Embryonic facial prominence (tissue), 1 donor: ENCODE measurements around the gene PAQR8.
"Not testable (repeated sequence)": the region's sequence is repeated elsewhere in the genome, so short reads cannot be mapped to it uniquely, and the experiment has no call there.

Experiments used
- DNase-seq: peaks from one replicate; pipeline ENCODE4 v3.0.0-alpha.2; 2016; ENCODE audit errors: extremely low spot score

The PAQR8 gene

GRCh38 chr6:52376763-52377162 is 14.8 kb downstream of the PAQR8 start:
- no peak for DNase-seq

DNA sequence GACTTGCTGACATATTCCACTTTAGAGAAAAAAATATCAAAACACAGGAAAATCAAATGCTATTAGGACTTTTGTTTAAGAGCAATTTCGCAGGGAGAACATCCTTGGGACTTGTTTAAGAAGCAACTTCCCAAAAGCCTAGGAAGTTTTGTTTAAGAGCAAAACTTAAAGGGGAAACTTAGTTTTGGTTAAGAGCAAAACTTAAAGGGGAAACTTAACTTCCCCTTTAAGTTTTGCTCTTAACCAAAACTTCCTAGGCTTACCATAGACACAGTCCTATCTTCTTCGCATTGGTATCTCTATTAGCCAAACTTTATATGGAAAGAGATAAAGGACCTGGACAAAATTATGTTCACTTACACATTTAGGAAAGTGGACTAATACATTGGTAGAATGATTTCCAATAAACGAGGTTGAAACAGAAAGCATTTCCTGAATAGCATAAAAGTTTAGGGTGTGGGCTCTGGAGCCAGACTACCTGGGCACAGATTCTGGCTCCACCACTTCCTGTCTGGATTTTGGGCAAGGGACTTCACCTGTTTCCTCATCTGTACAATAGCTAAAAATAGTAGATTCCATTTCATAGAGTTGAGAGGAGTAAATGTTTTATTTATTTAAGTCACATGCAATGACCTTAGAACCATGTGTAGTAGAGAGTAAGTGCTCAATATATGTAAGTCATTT is 15.7 kb downstream of the PAQR8 start:
- DNase-seq: no peak

DNA sequence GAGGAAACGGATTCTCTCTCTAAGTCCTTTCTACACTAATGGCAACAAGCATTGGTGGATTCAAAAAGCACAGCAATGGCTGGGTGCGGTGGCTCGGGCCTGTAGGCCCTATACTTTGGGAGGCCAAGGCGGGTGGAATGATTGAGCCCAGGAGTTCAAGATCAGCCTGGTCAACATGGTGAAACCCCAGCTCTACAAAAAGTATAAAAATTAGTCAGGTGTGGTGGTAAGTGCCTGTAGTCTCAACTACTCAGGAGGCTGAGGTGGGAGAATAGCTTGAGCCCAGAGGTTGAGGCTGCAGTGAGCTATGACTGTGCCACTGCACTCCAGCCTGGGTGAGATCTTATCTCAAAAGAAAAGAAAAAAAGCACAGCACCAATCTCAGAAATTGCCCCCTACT is 19.3 kb downstream of the PAQR8 start:
- no peak for DNase-seq

GRCh38 chr6:52384145-52384766 is 22.3 kb downstream of the PAQR8 start:
- DNase-seq: no peak

GRCh38 chr6:52385074-52385473 is 23.1 kb downstream of the PAQR8 start:
- DNase-seq: no peak

DNA sequence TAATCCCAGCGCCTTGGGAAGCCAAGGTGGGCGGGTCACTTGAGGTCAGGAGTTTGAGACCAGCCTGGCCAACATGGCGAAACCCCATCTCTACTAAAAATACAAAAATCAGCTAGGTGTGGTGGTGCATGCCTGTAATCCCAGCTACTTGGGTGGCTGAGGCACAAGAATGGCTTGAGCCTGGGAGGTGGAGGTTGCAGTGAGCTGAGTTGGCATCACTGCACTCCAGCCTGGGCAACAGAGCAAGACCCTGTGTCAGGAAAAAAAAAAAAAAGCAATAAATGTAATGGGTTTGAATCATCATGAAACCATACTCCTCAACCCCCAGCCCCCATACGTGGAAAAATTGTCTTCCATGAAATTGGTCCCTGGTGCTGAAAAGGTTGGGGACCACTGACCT is 26.2 kb downstream of the PAQR8 start:
- not testable (repeated sequence) for DNase-seq

GRCh38 chr6:52388790-52389189 is 26.8 kb downstream of the PAQR8 start:
- no peak for DNase-seq

- no peak for DNase-seq
These were observed 27.3 kb downstream of the PAQR8 start for GRCh38 chr6:52389264-52389625.

DNA sequence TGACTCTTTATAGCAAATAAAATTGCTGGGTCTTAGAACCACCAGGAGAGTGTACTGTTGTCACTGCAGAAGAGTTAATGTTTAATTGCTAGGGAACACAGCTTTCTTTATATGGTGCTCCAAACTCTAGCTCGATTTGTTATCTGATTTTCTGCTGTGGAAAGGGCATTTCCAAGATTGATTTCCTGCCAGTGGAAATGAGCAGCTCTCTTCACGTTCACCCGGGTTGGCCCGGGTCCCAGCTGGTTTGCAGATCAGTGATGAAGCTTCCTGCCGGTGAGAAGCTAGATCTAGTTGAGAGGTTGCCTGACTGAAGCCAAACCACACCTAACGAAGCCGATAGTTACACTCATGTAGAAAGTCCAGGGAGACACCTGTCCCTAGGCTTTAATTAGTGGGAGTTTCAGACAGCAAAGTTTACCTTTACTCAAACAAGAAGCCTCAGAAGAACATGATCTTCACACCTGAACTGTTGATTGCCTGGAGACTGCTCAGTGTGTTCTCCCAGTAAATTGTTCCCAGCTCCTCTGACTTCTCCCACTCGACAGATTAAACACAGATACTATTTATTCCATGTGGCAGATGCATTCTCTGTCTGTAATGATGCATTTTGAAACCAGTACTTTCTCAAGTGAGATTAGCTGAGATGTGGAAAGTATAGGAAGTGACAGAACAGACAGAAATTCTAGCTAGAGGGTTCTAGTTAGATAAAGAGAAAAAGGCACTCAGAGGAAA is 27.8 kb downstream of the PAQR8 start:
- no peak for DNase-seq

DNA sequence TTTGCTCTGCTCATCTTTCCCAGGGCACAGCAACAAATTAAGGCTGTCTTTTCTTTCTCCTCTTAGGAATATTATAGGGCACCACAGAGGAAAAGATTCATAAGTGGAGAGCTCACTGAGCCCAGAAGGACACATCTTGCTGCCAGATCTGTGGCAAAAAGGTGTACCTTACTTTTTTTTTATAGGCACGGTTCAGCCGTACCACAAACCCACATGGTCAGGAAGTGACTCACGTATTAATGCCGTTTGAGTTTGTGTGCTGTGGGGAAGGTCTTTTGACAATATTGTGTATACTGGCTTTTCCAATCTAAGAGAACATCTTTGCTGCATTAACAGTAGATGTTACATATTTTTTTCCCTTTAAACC is 28.4 kb downstream of the PAQR8 start:
- DNase-seq: no peak

GRCh38 chr6:52391599-52391998 is 29.6 kb downstream of the PAQR8 start:
- no peak for DNase-seq

- DNase-seq: no peak
These were observed 31.0 kb downstream of the PAQR8 start for GRCh38 chr6:52392944-52393343.

DNA sequence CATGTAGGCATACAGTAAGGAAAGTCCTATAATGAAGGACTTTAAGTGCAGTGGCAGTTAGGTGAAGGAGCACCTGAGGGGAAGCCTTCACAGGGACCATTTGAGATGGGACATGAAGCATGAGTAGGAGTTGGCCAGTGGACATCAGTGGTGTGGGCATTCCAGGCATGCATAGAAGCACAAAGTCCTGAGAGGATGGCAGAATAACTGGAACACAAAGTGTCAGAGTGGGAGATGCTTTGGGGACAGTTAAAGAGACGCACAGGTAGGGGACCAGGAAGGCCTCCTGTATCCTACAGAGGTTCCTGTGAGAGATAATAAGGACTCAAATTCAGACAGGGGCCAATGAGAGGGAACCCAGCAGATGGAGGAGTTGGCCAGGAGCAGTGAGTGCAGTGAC is 31.8 kb downstream of the PAQR8 start:
- DNase-seq: no peak

DNA sequence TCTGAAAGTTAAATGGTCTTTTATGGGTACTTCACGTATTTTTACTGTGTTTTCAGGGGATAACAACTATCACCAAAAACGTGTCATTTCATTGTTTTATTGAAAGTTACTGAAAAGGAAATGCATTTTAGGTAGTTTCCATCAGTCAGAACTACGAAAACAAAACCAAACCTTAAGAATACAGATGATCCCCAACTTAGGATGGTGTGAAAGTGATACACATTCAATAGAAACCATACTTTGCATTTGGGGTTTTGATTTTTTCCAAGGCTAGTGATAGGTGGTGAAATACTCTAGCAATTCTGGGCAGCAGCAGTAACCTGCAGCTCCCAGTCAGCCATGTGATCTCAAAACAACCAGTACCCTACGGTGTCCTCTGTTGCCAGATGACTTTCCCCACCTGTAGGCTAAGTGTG is 32.3 kb downstream of the PAQR8 start:
- no peak for DNase-seq

DNA sequence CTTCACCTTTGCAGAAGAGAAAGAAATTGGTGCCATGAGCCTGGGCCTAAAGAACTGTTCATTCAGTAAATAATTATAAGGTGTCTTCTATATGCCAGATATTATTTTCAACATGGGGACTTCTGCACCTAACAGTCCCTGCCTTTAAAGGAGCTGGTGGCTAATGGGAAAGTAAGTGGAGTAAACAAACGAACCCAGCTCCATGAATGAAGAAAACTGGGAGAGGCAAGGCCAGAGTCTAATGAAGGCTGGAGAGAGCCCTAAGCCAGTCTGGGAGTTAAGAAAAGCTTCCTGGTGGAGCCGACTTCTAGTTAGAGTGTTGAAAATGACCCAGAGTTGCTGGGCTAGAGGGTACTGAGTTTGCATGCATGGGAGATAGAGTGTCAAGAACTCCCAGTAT is 34.0 kb downstream of the PAQR8 start:
- no peak for DNase-seq

GRCh38 chr6:52399511-52400312 is 37.8 kb downstream of the PAQR8 start:
- no peak for DNase-seq

- no peak for DNase-seq
These were observed 38.5 kb downstream of the PAQR8 start for GRCh38 chr6:52400313-52401041.

DNA sequence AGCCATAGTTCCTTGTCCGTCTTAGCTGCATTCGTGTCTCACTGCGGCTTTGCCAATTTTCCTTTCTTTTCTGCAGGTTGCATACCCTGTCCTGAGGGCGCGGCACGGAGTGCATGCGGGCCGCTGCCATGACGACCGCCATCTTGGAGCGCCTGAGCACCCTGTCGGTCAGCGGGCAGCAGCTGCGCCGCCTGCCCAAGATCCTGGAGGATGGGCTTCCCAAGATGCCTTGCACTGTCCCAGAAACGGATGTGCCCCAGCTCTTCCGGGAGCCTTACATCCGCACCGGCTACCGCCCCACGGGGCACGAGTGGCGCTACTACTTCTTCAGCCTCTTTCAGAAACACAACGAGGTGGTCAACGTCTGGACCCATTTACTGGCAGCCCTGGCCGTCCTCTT is 41.1 kb downstream of the PAQR8 start:
- no peak for DNase-seq

DNA sequence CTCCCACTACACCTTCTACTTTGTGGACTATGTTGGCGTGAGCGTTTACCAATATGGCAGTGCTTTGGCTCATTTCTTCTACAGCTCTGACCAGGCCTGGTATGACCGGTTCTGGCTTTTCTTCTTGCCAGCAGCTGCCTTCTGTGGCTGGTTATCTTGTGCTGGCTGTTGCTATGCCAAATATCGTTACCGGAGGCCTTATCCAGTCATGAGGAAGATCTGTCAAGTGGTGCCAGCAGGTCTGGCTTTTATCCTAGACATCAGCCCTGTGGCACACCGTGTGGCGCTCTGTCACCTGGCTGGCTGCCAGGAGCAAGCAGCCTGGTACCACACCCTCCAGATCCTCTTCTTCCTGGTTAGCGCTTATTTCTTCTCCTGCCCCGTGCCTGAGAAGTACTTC is 41.7 kb downstream of the PAQR8 start:
- DNase-seq: no peak

- no peak for DNase-seq
These were observed 43.3 kb downstream of the PAQR8 start for GRCh38 chr6:52405243-52405642.

DNA sequence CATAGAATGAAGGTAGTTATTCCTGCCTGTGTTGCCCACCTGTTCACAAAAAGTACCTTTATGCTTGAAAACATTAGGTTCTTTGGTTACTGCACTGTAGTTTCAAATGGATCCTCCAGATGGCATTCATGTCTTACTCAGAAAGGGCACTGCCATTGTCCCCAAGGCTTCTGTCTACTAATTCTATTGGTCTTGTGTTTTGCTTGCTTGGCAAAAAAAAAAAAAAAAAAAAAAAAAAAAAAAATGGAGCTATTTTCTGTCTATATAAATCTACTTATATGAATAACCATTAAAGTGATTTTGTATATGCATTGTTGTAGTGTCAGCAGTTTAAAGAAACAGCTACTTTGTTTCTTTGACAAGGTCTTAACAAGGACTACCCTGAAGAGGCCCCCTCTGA is 45.5 kb downstream of the PAQR8 start:
- DNase-seq: no peak

- no peak for DNase-seq
These were observed 47.5 kb downstream of the PAQR8 start for GRCh38 chr6:52409499-52409898.
